ENCODE measurements around the gene RRAGD.

Gene RRAGD

GRCh38 chr6:89335164-89335563, 76.9 kb downstream of the RRAGD start:
- Histone ChIP-seq H3K36me3 (ENCODE audit: insufficient read depth, low read length) (peaks cover 45% of the 10 kb centered on the region), H3K27ac (ENCODE audit: low read depth, low read length) (no peak overlapping the region), H3K4me1 (ENCODE audit: insufficient read depth, low read length) (no peaks in the 10 kb centered on the region; the same call in 1 of the 2 replicates), H3K4me3 (ENCODE audit: low read length) (no peak overlapping the region), H3K9ac (ENCODE audit: low read depth, low read length) (no peak overlapping the region), H3K27me3 (ENCODE audit: insufficient read depth, low read length) (no peaks in the 10 kb centered on the region), H3K9me3 (ENCODE audit: insufficient read depth, low read depth, low read length) (no peaks in the 10 kb centered on the region)
- 100% methylated on average over 2 of the region's 3 CpGs for WGBS

GRCh38 chr6:89330910-89331309, 81.2 kb downstream of the RRAGD start:
- Histone ChIP-seq H3K4me1 (ENCODE audit: insufficient read depth, low read length) (no peaks in the 10 kb centered on the region; the same call in 1 of the 2 replicates), H3K27ac (ENCODE audit: low read depth, low read length) (no peak overlapping the region), H3K9ac (ENCODE audit: low read depth, low read length) (no peak overlapping the region), H3K4me3 (ENCODE audit: low read length) (no peak overlapping the region), H3K9me3 (ENCODE audit: insufficient read depth, low read depth, low read length) (no peaks in the 10 kb centered on the region), H3K27me3 (ENCODE audit: insufficient read depth, low read length) (no peaks in the 10 kb centered on the region), H3K36me3 (ENCODE audit: insufficient read depth, low read length) (peaks cover 35% of the 10 kb centered on the region; the same call in 1 of the 2 replicates)
- WGBS = 100% methylated on average over 1 of the region's 1 CpG

- Histone ChIP-seq H3K4me1 (ENCODE audit: insufficient read depth, low read length) (no peaks in the 10 kb centered on the region; the same call in 1 of the 2 replicates), H3K4me3 (ENCODE audit: low read length) (no peak overlapping the region), H3K9me3 (ENCODE audit: insufficient read depth, low read depth, low read length) (no peaks in the 10 kb centered on the region), H3K27ac (ENCODE audit: low read depth, low read length) (no peak overlapping the region), H3K36me3 (ENCODE audit: insufficient read depth, low read length) (peaks cover 26% of the 10 kb centered on the region; the same call in 1 of the 2 replicates), H3K9ac (ENCODE audit: low read depth, low read length) (no peak overlapping the region), H3K27me3 (ENCODE audit: insufficient read depth, low read length) (no peaks in the 10 kb centered on the region)
- WGBS = no CpG with 5 or more reads among the region's 1 CpG
These were observed 83.1 kb downstream of the RRAGD start for GRCh38 chr6:89328976-89329375.

GRCh38 chr6:89324304-89324703, 87.8 kb downstream of the RRAGD start:
- 95% methylated on average over 3 of the region's 3 CpGs for WGBS
- Histone ChIP-seq H3K27me3 (ENCODE audit: insufficient read depth, low read length) (no peaks in the 10 kb centered on the region), H3K4me1 (ENCODE audit: insufficient read depth, low read length) (no peaks in the 10 kb centered on the region)

GRCh38 chr6:89323511-89323971, 88.5 kb downstream of the RRAGD start:
- no peaks in the 10 kb centered on the region for H3K36me3 ChIP-seq (ENCODE audit: insufficient read depth, low read length)
- no peaks in the 10 kb centered on the region for H3K27me3 ChIP-seq (ENCODE audit: insufficient read depth, low read length)
- WGBS = 86% methylated on average over 3 of the region's 3 CpGs
- no peak overlapping the region for H3K4me3 ChIP-seq (ENCODE audit: low read length)
- no peaks in the 10 kb centered on the region for H3K4me1 ChIP-seq (ENCODE audit: insufficient read depth, low read length)
- H3K27ac ChIP-seq (ENCODE audit: low read depth, low read length) = no peak overlapping the region
- H3K9ac ChIP-seq (ENCODE audit: low read depth, low read length) = no peak overlapping the region
- H3K9me3 ChIP-seq (ENCODE audit: insufficient read depth, low read depth, low read length) = peaks cover 29% of the 10 kb centered on the region

More at GRCh38 chr6:89324304-89324703, 87.8 kb downstream of the RRAGD start:
- H3K27ac ChIP-seq (ENCODE audit: low read depth, low read length) = no peak overlapping the region
- H3K9ac ChIP-seq (ENCODE audit: low read depth, low read length) = no peak overlapping the region
- H3K4me3 ChIP-seq (ENCODE audit: low read length) = no peak overlapping the region
- H3K9me3 ChIP-seq (ENCODE audit: insufficient read depth, low read depth, low read length) = peaks cover 29% of the 10 kb centered on the region
- H3K36me3 ChIP-seq (ENCODE audit: insufficient read depth, low read length) = peaks cover 7% of the 10 kb centered on the region; the same call in 1 of the 2 replicates

- Histone ChIP-seq H3K27me3 (ENCODE audit: insufficient read depth, low read length) (no peaks in the 10 kb centered on the region), H3K36me3 (ENCODE audit: insufficient read depth, low read length) (no peaks in the 10 kb centered on the region), H3K9ac (ENCODE audit: low read depth, low read length) (no peak overlapping the region), H3K9me3 (ENCODE audit: insufficient read depth, low read depth, low read length) (peaks cover 29% of the 10 kb centered on the region), H3K27ac (ENCODE audit: low read depth, low read length) (no peak overlapping the region), H3K4me1 (ENCODE audit: insufficient read depth, low read length) (peaks cover 4% of the 10 kb centered on the region), H3K4me3 (ENCODE audit: low read length) (no peak overlapping the region)
- 88% methylated on average over 8 of the region's 9 CpGs for WGBS
These were observed 90.7 kb downstream of the RRAGD start for GRCh38 chr6:89321131-89321970.

- Histone ChIP-seq H3K36me3 (ENCODE audit: insufficient read depth, low read length) (no peaks in the 10 kb centered on the region), H3K9ac (ENCODE audit: low read depth, low read length) (no peak overlapping the region), H3K9me3 (ENCODE audit: insufficient read depth, low read depth, low read length) (peaks cover 29% of the 10 kb centered on the region), H3K4me1 (ENCODE audit: insufficient read depth, low read length) (peaks cover 4% of the 10 kb centered on the region), H3K27ac (ENCODE audit: low read depth, low read length) (no peak overlapping the region), H3K27me3 (ENCODE audit: insufficient read depth, low read length) (no peaks in the 10 kb centered on the region), H3K4me3 (ENCODE audit: low read length) (no peak overlapping the region)
- 93% methylated on average over 6 of the region's 6 CpGs for WGBS
These were observed 92.0 kb downstream of the RRAGD start for GRCh38 chr6:89320012-89320559.

- Histone ChIP-seq H3K27me3 (ENCODE audit: insufficient read depth, low read length) (no peaks in the 10 kb centered on the region), H3K9me3 (ENCODE audit: insufficient read depth, low read depth, low read length) (peaks cover 28% of the 10 kb centered on the region), H3K27ac (ENCODE audit: low read depth, low read length) (no peak overlapping the region), H3K36me3 (ENCODE audit: insufficient read depth, low read length) (no peaks in the 10 kb centered on the region), H3K4me1 (ENCODE audit: insufficient read depth, low read length) (peaks cover 11% of the 10 kb centered on the region), H3K4me3 (ENCODE audit: low read length) (no peak overlapping the region), H3K9ac (ENCODE audit: low read depth, low read length) (no peak overlapping the region)
These were observed 95.0 kb downstream of the RRAGD start for GRCh38 chr6:89317067-89317466.

GRCh38 chr6:89315249-89315885, 96.7 kb downstream of the RRAGD start, which contains the start of gene GABRR2:
TSS of gene GABRR2 (minus strand) at chr6:89315299. CDS start at chr6:89315165, 134 bp downstream.
- Histone ChIP-seq H3K9ac (ENCODE audit: low read depth, low read length) (no peak within 1 kb of the TSS), H3K4me1 (ENCODE audit: insufficient read depth, low read length) (peaks cover 11% of the 10 kb centered on the region), H3K9me3 (ENCODE audit: insufficient read depth, low read depth, low read length) (peaks cover 11% of the 10 kb centered on the region), H3K27me3 (ENCODE audit: insufficient read depth, low read length) (no peaks in the 10 kb centered on the region), H3K36me3 (ENCODE audit: insufficient read depth, low read length) (no peaks in the 10 kb centered on the region), H3K4me3 (ENCODE audit: low read length) (no peak within 1 kb of the TSS), H3K27ac (ENCODE audit: low read depth, low read length) (no peak within 1 kb of the TSS)
- WGBS = 91% methylated on average over 6 of the region's 6 CpGs

GRCh38 chr6:89314692-89315091, 97.4 kb downstream of the RRAGD start:
- Histone ChIP-seq H3K4me1 (ENCODE audit: insufficient read depth, low read length) (peaks cover 11% of the 10 kb centered on the region), H3K27me3 (ENCODE audit: insufficient read depth, low read length) (no peaks in the 10 kb centered on the region), H3K4me3 (ENCODE audit: low read length) (no peak overlapping the region), H3K27ac (ENCODE audit: low read depth, low read length) (no peak overlapping the region), H3K9me3 (ENCODE audit: insufficient read depth, low read depth, low read length) (peaks cover 4% of the 10 kb centered on the region; the same call in 1 of the 2 replicates), H3K36me3 (ENCODE audit: insufficient read depth, low read length) (no peaks in the 10 kb centered on the region), H3K9ac (ENCODE audit: low read depth, low read length) (no peak overlapping the region)
- WGBS = 93% methylated on average over 7 of the region's 7 CpGs
